Adrenal gland (tissue), 12 donors: Measurements from ENCODE around the gene SLC36A1. TPM values are rescaled to one million over a fixed set of nuclear protein-coding genes. Genes with fewer than 3 reads are reported as not detected.

Source experiments
- DNase-seq, 7 donors: peaks; one replicate each; pipeline ENCODE4 v3.0.0-alpha.2; 2019 to 2020
- H3K27ac ChIP-seq, 5 donors: fragments of 200-600 bp; sonication (generic) in 4 of 5; 1 replicate in 3 of 5; 2 replicates in 2 of 5; pipeline versions ENCODE4 v1.5.1 to v1.8.0; 2016 to 2020; ENCODE audit warnings: mild to moderate bottlenecking in 1 of 5
- H3K27me3 ChIP-seq: fragments of 200-600 bp; 2 replicates; pipeline ENCODE4 v1.8.0; 2021
- H3K36me3 ChIP-seq, 2 donors: fragments of 200-600 bp; replicated peaks in 1 of 2; 1 replicate in 1 of 2; 2 replicates in 1 of 2; pipeline versions ENCODE4 v1.5.1 to v1.8.0; 2018 to 2022
- H3K4me1 ChIP-seq, 2 donors: fragments of 200-600 bp; replicated peaks in 1 of 2; 1 replicate in 1 of 2; 2 replicates in 1 of 2; pipeline versions ENCODE4 v1.5.1 to v1.8.0; 2018 to 2021
- H3K4me3 ChIP-seq, 4 donors: fragments of 200-600 bp; sonication (generic) in 3 of 4; one replicate each; pipeline ENCODE4 v1.5.1; 2016 to 2018
- H3K9me3 ChIP-seq, 3 donors: fragments of 200-600 bp; sonication (generic) in 1 of 3; replicated peaks in 1 of 3; 1 replicate in 2 of 3; 2 replicates in 1 of 3; pipeline versions ENCODE4 v1.5.1 to v1.8.0; 2016 to 2021
- CTCF ChIP-seq, 6 experiments: fragments of 450-650 bp in 4 of 6; fragments of 200-600 bp in 2 of 6; sonication (generic) in 1 of 6; IDR thresholded peaks; 1 replicate in 5 of 6; 2 replicates in 1 of 6; pipeline versions ENCODE4 v1.5.1 to v1.8.0; 2016 to 2021; ENCODE audit warnings: antibody characterized with exemption in 6 of 6, mild to moderate bottlenecking in 2 of 6, moderate library complexity in 1 of 6
- POLR2A ChIP-seq, 2 donors: fragments of 450-650 bp; IDR thresholded peaks; one replicate each; pipeline ENCODE4 v1.6.1; 2017; ENCODE audit warnings: antibody characterized with exemption in 2 of 2, mild to moderate bottlenecking in 2 of 2, moderate library complexity in 1 of 2
- WGBS, 4 donors: extraction: QIAGEN DNeasy Blood & Tissue Kit in 2 of 4; methylation state at CpG; one replicate each; pipeline versions ENCODE4 v1.1.5 to v1.1.7; 2013 to 2017; 5-methylcytosine and 5-hydroxymethylcytosine counted together
- intact Hi-C, 2 donors: fragments of 100-400 bp; cut with DNase I; formaldehyde crosslinking; loops; one replicate each; pipeline versions ENCODE4 v1.14.1 to v1.15.0; 2022 to 2023
- polyA plus RNA-seq, 3 donors: library from polyadenylated mRNA; stranded (reverse); fragments of 200-250 nt in 2 of 3; fragments of 350-450 nt in 1 of 3; fragmentation: Illumina TruSeq in 1 of 3; extraction: RNeasy Lipid Tissue Mini Kit (QIAGEN cat#74804) in 1 of 3; gene quantifications; one replicate each; pipeline ENCODE4 v1.2.3, GENCODE V29; 2013 to 2014
- total RNA-seq, 9 donors: library from RNA; depleted of rRNA in 4 of 9; stranded (reverse); fragments of >200 nt in 4 of 9; fragments of 120-200 nt in 1 of 9; fragmentation: NEBNext Ultra II Directional in 1 of 9; extraction: Animal tissue kit (Norgen Biotek cat#: 25700) in 1 of 9; gene quantifications; one replicate each; pipeline versions ENCODE4 v1.1.0 to v1.2.4, GENCODE V29; 2013 to 2023
- donor health status: healthy with polysubstance abuse.
- donor health status: Bipolar disorder and iron deficiency.
- donor health status: DM: yes; HTN: yes; CAD: no.
- donor health status: DM: no; HTN: no; CAD: no.
- donor health status: DM: no; HTN: no; CAD: no.
- donor health status: DM: yes; HTN: yes; CAD: no.

Gene SLC36A1
- total and polyA plus RNA-seq, 12 donors, result 3.0 to 15.4 (median 9.0) TPM

DNA sequence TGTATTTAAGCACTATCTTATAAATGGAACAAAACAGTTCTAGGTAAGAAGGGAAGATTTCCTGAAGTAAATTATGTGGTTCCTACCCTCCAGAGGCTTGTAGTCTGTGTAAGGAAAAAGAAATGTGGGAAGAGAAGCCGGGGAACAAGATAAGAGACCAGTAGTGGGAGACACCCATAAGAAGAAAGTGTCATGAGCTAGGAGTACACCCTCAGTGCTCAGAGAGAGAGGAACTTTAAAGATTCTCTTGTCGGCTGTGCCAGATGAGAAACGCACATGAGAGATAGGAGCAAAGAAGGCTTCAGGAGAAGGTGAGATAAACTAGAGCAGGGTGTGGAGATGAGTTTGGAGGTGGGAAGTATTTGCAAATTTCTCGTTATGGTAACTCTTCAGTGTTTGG is 18.1 kb downstream of the SLC36A1 start:
- H3K9me3 ChIP-seq, result no peaks in the 10 kb centered on the region
- 91 to 94% (median 92%) methylated on average over 4 of the region's 4 CpGs for WGBS, 4 donors
- H3K36me3 ChIP-seq, result peaks cover 0 to 38% of the 10 kb centered on the region in 2 donors
- no peak overlapping the region for H3K4me3 ChIP-seq
- intact Hi-C loops, result loop anchor here in 1 of 2 donors (10.0 kb wide), 1 partner anchor 279 kb away; no protein-coding TSS in a partner anchor
- H3K27ac ChIP-seq, result no peak overlapping the region
- H3K27me3 ChIP-seq, result no peaks in the 10 kb centered on the region
- TF ChIP-seq CTCF (IDR thresholded peaks at IDR 0.05) (no peak), POLR2A (IDR thresholded peaks at IDR 0.05) (no peak)
- DNase-seq, result no peak
- no peaks in the 10 kb centered on the region for H3K4me1 ChIP-seq

DNA sequence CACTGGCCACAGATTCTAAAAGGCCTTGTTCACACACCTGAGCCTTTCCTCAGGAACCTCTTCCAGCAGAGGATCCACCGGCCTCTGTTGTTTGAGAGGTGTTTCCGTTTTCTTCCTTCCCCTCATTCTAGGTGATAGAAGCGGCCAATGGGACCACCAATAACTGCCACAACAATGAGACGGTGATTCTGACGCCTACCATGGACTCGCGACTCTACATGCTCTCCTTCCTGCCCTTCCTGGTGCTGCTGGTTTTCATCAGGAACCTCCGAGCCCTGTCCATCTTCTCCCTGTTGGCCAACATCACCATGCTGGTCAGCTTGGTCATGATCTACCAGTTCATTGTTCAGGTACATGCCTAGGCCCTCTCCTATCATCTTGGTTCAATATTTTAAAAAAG is 20.2 kb downstream of the SLC36A1 start:
- Histone ChIP-seq H3K4me3 (no peak overlapping the region), H3K27ac (no peak overlapping the region), H3K27me3 (no peaks in the 10 kb centered on the region), H3K4me1 (no peaks in the 10 kb centered on the region), H3K9me3 (no peaks in the 10 kb centered on the region), H3K36me3 (peaks cover 0 to 43% of the 10 kb centered on the region in 2 donors)
- WGBS, 4 donors, result 94 to 99% (median 96%) methylated on average over 8 of the region's 8 CpGs
- intact Hi-C loops, result loop anchor here in 1 of 2 donors (10.0 kb wide), 1 partner anchor 277 kb away; no protein-coding TSS in a partner anchor
- TF ChIP-seq CTCF (IDR thresholded peaks at IDR 0.05), result no peak
- TF ChIP-seq POLR2A (IDR thresholded peaks at IDR 0.05), result no peak
- peak in 1 of 7 donors; percentile 36 for DNase-seq

DNA sequence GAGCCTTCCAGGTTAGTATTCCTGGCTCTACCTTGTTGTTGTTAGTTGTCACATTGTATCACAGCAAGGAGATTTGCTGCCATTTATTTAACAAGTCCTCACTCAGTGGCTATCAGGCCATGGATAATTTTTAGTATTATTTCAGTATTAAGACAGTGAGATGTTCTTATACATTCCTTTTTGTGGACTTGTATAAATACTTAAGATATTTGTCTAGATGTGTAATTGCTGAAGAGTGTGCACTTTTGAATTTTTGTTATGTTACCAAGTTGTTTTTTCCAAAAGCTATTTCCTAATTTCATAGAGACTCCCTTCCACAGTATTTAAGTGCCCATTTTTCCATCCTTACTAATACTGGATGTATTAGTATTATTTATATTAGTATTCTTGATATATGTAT is 22.0 kb downstream of the SLC36A1 start:
- H3K4me3 ChIP-seq, result no peak overlapping the region
- no peak overlapping the region for H3K27ac ChIP-seq
- no peaks in the 10 kb centered on the region for H3K4me1 ChIP-seq
- TF ChIP-seq POLR2A (IDR thresholded peaks at IDR 0.05), result no peak
- TF ChIP-seq CTCF (IDR thresholded peaks at IDR 0.05), result no peak
- intact Hi-C loops, result loop anchor here in 1 of 2 donors (10.0 kb wide), 1 partner anchor 275 kb away; no protein-coding TSS in a partner anchor
- peaks cover 0 to 42% of the 10 kb centered on the region in 2 donors for H3K36me3 ChIP-seq
- no peaks in the 10 kb centered on the region for H3K9me3 ChIP-seq
- H3K27me3 ChIP-seq, result no peaks in the 10 kb centered on the region
- DNase-seq, result no peak

DNA sequence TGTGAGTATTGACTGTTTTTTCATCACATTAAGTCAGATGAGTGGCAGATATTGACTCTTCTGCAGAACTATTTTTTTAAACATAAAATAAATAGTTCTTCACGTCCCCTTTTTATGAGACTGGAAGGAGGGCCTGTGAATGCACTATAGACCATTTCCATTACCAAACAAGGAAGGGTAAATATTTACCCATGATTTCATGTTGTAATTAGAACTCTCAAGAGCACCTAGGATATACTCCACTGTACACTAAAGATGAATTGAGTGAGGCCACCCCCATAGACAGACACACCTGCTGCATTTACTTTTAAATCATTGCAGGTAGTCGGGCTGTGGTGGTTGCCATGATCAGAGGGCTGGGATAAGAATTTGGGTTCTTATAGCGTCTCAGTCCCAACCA is 22.6 kb downstream of the SLC36A1 start:
- Histone ChIP-seq H3K9me3 (no peaks in the 10 kb centered on the region), H3K27me3 (no peaks in the 10 kb centered on the region), H3K4me3 (no peak overlapping the region), H3K27ac (no peak overlapping the region), H3K36me3 (peaks cover 0 to 42% of the 10 kb centered on the region in 2 donors), H3K4me1 (no peaks in the 10 kb centered on the region)
- intact Hi-C loops, result loop anchor here in 1 of 2 donors (10.0 kb wide), 1 partner anchor 275 kb away; no protein-coding TSS in a partner anchor
- 93 to 96% (median 94%) methylated on average over 3 of the region's 3 CpGs for WGBS, 4 donors
- DNase-seq, result no peak
- TF ChIP-seq POLR2A (IDR thresholded peaks at IDR 0.05) (no peak), CTCF (IDR thresholded peaks at IDR 0.05) (no peak)
